Tibial nerve (tissue), 3 donors: ENCODE data around the gene NCSTN.

Source experiments
- CTCF ChIP-seq, 5 experiments: fragments of 200-600 bp in 3 of 5; fragments of 450-650 bp in 2 of 5; sonication (generic) in 3 of 5; IDR thresholded peaks; one replicate each; pipeline ENCODE4 v1.5.1; 2016 to 2019; ENCODE audit warnings: antibody characterized with exemption in 5 of 5, mild to moderate bottlenecking in 3 of 5, moderate library complexity in 2 of 5
- POLR2A ChIP-seq, 2 donors: fragments of 450-650 bp; IDR thresholded peaks; one replicate each; pipeline ENCODE4 v1.6.1; 2017; ENCODE audit warnings: antibody characterized with exemption in 2 of 2, mild to moderate bottlenecking in 2 of 2, moderate library complexity in 2 of 2

GRCh38 chr1:160315359-160315758, 27.8 kb upstream of the NCSTN start:
- TF ChIP-seq CTCF (IDR thresholded peaks at IDR 0.05) (no peak), POLR2A (IDR thresholded peaks at IDR 0.05) (no peak)
